NCI-H446 treated with DMSO at 0.1 percent for 48 hours (cell line): Measurements from ENCODE around the gene CETN1.

Source experiments
- DNase-seq: peaks from one replicate; lab custom pipeline; 2025; lab: John Stamatoyannopoulos, UW

Gene CETN1

GRCh38 chr18:623761-624620 is 43.8 kb downstream of the CETN1 start:
- DNase-seq = peak; percentile 43

GRCh38 chr18:627231-627630 is 47.1 kb downstream of the CETN1 start:
- DNase-seq = no peak

- DNase-seq = no peak
Measured at GRCh38 chr18:629269-630150, 49.3 kb downstream of the CETN1 start.

GRCh38 chr18:631560-631959 is 51.4 kb downstream of the CETN1 start:
- DNase-seq = no peak
